NCI-H187 (cell line): ENCODE results near the gene TSGA10.
A peak's percentile ranks its signal among the peaks of the same experiment; 100 is the strongest.
"Not testable (repeated sequence)": the region's sequence is repeated elsewhere in the genome, so short reads cannot be mapped to it uniquely, and the experiment has no call there.

ENCODE experiments used
- DNase-seq, 2 experiments: peaks; one replicate each; lab custom pipeline; 2025; lab: John Stamatoyannopoulos, UW

The TSGA10 gene

GRCh38 chr2:99152199-99152895 is 2.4 kb downstream of the TSGA10 start:
- no peak for DNase-seq

GRCh38 chr2:99150706-99151105 is 4.0 kb downstream of the TSGA10 start:
- DNase-seq = no peak

GRCh38 chr2:99141110-99142108 is 13.3 kb downstream of the TSGA10 start, which contains the start of gene C2orf15:
TSS of gene C2orf15 (plus strand) at chr2:99141707. CDS start at chr2:99150559, 8,852 bp downstream.
- peak; percentile 98 for DNase-seq

- DNase-seq = no peak
Measured at GRCh38 chr2:99140860-99141109, 14.0 kb downstream of the TSGA10 start.

GRCh38 chr2:99140056-99140859 is 14.5 kb downstream of the TSGA10 start:
- DNase-seq = no peak

GRCh38 chr2:99139003-99139402 is 15.7 kb downstream of the TSGA10 start:
- no peak for DNase-seq

- DNase-seq = not testable (repeated sequence)
Measured at GRCh38 chr2:99135044-99135556, 19.6 kb downstream of the TSGA10 start.

- no peak for DNase-seq
Measured at GRCh38 chr2:99127981-99128380, 26.8 kb downstream of the TSGA10 start.

- DNase-seq = no peak
Measured at GRCh38 chr2:99112617-99113016, 42.1 kb downstream of the TSGA10 start.

GRCh38 chr2:99111945-99112344 is 42.8 kb downstream of the TSGA10 start:
- no peak for DNase-seq

- no peak for DNase-seq
Measured at GRCh38 chr2:99111236-99111635, 43.5 kb downstream of the TSGA10 start.

GRCh38 chr2:99106913-99107312 is 47.8 kb downstream of the TSGA10 start:
- no peak for DNase-seq

GRCh38 chr2:99104006-99104405 is 50.7 kb downstream of the TSGA10 start:
- no peak for DNase-seq

GRCh38 chr2:99101697-99102096 is 53.0 kb downstream of the TSGA10 start:
- DNase-seq = no peak

GRCh38 chr2:99096728-99097127 is 58.0 kb downstream of the TSGA10 start:
- no peak for DNase-seq

- no peak for DNase-seq
Measured at GRCh38 chr2:99088017-99088416, 66.7 kb downstream of the TSGA10 start.

GRCh38 chr2:99086385-99086784 is 68.4 kb downstream of the TSGA10 start:
- no peak for DNase-seq

GRCh38 chr2:99085421-99085820 is 69.3 kb downstream of the TSGA10 start:
- DNase-seq = no peak

- DNase-seq = no peak
Measured at GRCh38 chr2:99084256-99084655, 70.5 kb downstream of the TSGA10 start.

GRCh38 chr2:99081891-99082290 is 72.9 kb downstream of the TSGA10 start:
- no peak for DNase-seq

- DNase-seq = no peak
Measured at GRCh38 chr2:99079226-99079625, 75.5 kb downstream of the TSGA10 start.

GRCh38 chr2:99072551-99072950 is 82.2 kb downstream of the TSGA10 start:
- peak; percentile 31 to 59 for DNase-seq
